GM18870 (cell line): ENCODE measurements around the gene FOXO6.

ENCODE experiments used
- ATAC-seq: cut with Tn5 transposase; IDR thresholded peaks from one replicate; pipeline ENCODE4 v1.9.1; 2021; ENCODE audit warnings: moderate library complexity; ENCODE audit not compliant: unreplicated experiment

Gene FOXO6

GRCh38 chr1:41360786-41361494 is at the start of gene FOXO6:
TSS of gene FOXO6 (plus strand) at chr1:41361434.
- peak; percentile 78 for ATAC-seq

GRCh38 chr1:41312991-41313645 is 48.1 kb upstream of the FOXO6 start:
- no peak for ATAC-seq

- ATAC-seq, result no peak
Observed at GRCh38 chr1:41313661-41314131, 47.5 kb upstream of the FOXO6 start.

GRCh38 chr1:41314376-41315145 is 46.7 kb upstream of the FOXO6 start:
- ATAC-seq, result no peak

GRCh38 chr1:41315146-41315822 is 46.0 kb upstream of the FOXO6 start:
- ATAC-seq, result no peak

GRCh38 chr1:41315871-41316270 is 45.4 kb upstream of the FOXO6 start:
- no peak for ATAC-seq

GRCh38 chr1:41317361-41317760 is 43.9 kb upstream of the FOXO6 start:
- ATAC-seq, result no peak

GRCh38 chr1:41318135-41318534 is 43.1 kb upstream of the FOXO6 start:
- no peak for ATAC-seq

GRCh38 chr1:41319106-41319755 is 42.0 kb upstream of the FOXO6 start:
- no peak for ATAC-seq

GRCh38 chr1:41319807-41320711 is 41.2 kb upstream of the FOXO6 start:
- no peak for ATAC-seq

GRCh38 chr1:41320895-41321676 is 40.1 kb upstream of the FOXO6 start:
- no peak for ATAC-seq

GRCh38 chr1:41322101-41322661 is 39.1 kb upstream of the FOXO6 start:
- ATAC-seq, result no peak

- ATAC-seq, result no peak
Observed at GRCh38 chr1:41322835-41323234, 38.4 kb upstream of the FOXO6 start.

- no peak for ATAC-seq
Observed at GRCh38 chr1:41323243-41323642, 38.0 kb upstream of the FOXO6 start.

- ATAC-seq, result no peak
Observed at GRCh38 chr1:41325801-41326200, 35.4 kb upstream of the FOXO6 start.

- no peak for ATAC-seq
Observed at GRCh38 chr1:41327383-41327999, 33.7 kb upstream of the FOXO6 start.

GRCh38 chr1:41328001-41328615 is 33.1 kb upstream of the FOXO6 start:
- ATAC-seq, result no peak
